HFF-Myc (cell line): ENCODE measurements around the gene RPA1.
A peak's percentile ranks its signal among the peaks of the same experiment; 100 is the strongest.

Experiments
- DNase-seq: peaks from one replicate; pipeline ENCODE4 v3.0.0-alpha.2; 2011; ENCODE audit warnings: low read depth; ENCODE audit errors: extremely low read depth
- H3K4me3 ChIP-seq: replicated peaks from 2 replicates; pipeline ENCODE4 v1.5.1; 2011; ENCODE audit warnings: low read depth, mild to moderate bottlenecking, control low read depth, low read length
- TF ChIP-seq, protein P1 (sequence below): IDR thresholded peaks from 2 replicates; pipeline ENCODE4 v1.5.1; 2012; ENCODE audit warnings: mild to moderate bottlenecking, low read depth, low read length, control low read depth; ENCODE audit errors: missing control alignments

The RPA1 gene

GRCh38 chr17:1861391-1862010 is 31.7 kb downstream of the RPA1 start:
- H3K4me3 ChIP-seq: no peak overlapping the region
- TF ChIP-seq, protein P1, sequence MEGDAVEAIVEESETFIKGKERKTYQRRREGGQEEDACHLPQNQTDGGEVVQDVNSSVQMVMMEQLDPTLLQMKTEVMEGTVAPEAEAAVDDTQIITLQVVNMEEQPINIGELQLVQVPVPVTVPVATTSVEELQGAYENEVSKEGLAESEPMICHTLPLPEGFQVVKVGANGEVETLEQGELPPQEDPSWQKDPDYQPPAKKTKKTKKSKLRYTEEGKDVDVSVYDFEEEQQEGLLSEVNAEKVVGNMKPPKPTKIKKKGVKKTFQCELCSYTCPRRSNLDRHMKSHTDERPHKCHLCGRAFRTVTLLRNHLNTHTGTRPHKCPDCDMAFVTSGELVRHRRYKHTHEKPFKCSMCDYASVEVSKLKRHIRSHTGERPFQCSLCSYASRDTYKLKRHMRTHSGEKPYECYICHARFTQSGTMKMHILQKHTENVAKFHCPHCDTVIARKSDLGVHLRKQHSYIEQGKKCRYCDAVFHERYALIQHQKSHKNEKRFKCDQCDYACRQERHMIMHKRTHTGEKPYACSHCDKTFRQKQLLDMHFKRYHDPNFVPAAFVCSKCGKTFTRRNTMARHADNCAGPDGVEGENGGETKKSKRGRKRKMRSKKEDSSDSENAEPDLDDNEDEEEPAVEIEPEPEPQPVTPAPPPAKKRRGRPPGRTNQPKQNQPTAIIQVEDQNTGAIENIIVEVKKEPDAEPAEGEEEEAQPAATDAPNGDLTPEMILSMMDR: no peak
- no peak for DNase-seq

GRCh38 chr17:1865252-1866037 is 35.6 kb downstream of the RPA1 start:
- no peak overlapping the region for H3K4me3 ChIP-seq
- DNase-seq: peak; percentile 4
- TF ChIP-seq, protein P1: peak; percentile 61

DNA sequence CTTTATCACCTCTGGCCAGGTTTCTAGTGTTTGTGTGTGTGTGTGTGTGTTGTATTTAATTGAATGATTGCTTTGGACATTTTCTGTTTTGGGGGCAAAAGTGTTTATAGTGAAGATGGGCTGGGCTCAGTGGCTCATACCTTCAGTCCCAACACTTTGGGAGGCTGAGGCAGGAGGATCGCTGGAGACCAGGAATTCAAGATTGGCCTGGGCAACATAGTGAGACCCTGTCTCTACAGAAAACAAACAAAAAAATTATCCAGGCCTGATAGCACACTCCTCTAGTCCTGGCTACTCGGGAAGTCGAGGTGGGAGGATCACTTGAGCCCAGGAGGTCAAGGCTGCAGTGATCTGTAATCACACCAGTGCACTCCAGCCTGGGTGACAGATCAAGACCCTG is 37.5 kb downstream of the RPA1 start:
- TF ChIP-seq, protein P1: no peak
- H3K4me3 ChIP-seq: no peak overlapping the region
- DNase-seq: no peak

DNA sequence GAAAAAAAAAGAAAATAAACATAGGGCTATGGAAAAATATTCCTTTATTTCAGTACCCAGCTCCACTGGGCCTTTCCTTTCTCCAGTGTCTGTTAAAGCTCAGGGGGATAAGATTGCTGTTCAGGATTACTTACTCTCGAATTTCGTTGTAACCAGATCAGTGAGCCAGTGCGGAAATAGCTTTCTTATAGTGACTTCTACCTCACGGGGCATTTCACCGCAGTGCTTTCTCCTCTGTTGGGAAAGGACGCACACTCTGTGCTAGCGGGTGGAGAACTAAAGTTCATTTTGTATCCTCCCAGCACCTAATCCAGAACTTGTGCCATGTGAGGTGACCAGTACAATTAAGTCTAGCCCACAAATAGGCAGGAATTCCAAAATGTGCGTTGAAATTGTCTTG is 38.3 kb downstream of the RPA1 start:
- TF ChIP-seq, protein P1: no peak
- no peak for DNase-seq
- H3K4me3 ChIP-seq: no peak overlapping the region

DNA sequence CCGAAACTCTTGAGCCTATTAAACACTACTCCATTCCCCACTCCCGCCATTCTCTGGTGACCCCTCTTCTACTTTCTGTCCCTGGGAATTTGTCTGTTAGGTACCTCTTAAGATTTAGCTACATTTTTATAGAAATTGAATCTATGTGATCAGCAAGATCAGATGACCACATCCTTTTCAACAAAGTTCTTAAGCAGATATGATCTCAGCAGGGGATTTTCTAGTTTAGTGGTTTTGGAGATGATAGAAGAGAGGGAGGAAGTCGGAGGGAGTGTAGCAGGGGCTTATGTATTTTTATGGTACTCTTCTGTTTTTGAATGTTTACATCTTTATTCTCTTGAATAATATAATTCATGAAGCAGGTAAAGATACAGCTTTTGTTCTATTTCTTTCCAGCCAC is 40.8 kb downstream of the RPA1 start:
- DNase-seq: no peak
- no peak overlapping the region for H3K4me3 ChIP-seq
- TF ChIP-seq, protein P1: no peak

DNA sequence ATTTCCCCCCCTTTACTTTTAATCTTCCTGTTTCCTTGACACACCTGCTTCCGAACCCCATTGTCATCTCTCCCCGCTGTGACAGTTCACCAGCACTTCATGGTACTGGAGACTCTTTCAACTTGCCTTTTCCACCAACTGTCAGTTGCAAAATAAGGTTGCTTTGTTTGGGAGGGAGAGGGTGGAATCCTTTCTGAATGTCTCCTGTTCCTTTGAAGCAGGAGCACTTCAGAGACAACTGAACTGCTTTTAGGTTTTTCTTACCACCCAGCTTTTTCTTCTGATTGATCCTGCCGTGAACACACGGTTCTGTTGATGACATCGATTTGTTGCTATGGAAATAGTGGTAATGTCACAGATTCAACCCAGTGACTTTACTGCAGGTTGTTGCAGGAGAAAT is 42.0 kb downstream of the RPA1 start:
- DNase-seq: no peak
- TF ChIP-seq, protein P1: no peak
- no peak overlapping the region for H3K4me3 ChIP-seq
